LoVo (cell line): Measurements from ENCODE around the gene STUB1.

Source experiments
- DNase-seq: peaks from one replicate; pipeline ENCODE4 v3.0.0-alpha.2; 2016; ENCODE audit warnings: low spot score

Gene STUB1

GRCh38 chr16:694863-695354 lies 14.7 kb downstream of the STUB1 start:
- DNase-seq: no peak

- peak; percentile 84 for DNase-seq
Measured at GRCh38 chr16:695355-696089, 15.3 kb downstream of the STUB1 start.

- no peak for DNase-seq
Measured at GRCh38 chr16:698911-699671, 18.9 kb downstream of the STUB1 start.

- no peak for DNase-seq
Measured at GRCh38 chr16:700684-701584, 20.7 kb downstream of the STUB1 start.

GRCh38 chr16:702341-702740 lies 22.1 kb downstream of the STUB1 start:
- no peak for DNase-seq

- DNase-seq: no peak
Measured at GRCh38 chr16:703406-703805, 23.2 kb downstream of the STUB1 start.

DNA sequence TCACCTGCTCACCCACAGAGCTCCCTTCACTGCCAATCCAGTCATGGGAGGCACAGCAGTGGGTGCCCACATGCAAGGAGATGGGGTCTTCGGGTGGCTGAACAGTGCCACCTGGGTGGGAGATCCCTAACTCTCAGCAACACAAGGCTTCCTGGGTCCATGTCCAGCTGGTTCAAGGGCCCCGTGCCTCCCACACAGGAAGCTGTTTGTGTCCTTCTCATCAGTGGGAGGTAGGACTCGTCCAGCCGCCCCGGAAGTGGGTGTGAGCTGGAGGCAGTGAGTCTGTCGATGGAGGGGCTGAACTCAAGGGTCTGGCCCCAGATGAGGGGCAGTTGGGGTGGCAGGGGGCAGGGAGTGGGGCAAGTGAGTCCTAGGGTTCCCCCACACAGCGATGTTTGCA lies 23.8 kb downstream of the STUB1 start:
- DNase-seq: no peak

DNA sequence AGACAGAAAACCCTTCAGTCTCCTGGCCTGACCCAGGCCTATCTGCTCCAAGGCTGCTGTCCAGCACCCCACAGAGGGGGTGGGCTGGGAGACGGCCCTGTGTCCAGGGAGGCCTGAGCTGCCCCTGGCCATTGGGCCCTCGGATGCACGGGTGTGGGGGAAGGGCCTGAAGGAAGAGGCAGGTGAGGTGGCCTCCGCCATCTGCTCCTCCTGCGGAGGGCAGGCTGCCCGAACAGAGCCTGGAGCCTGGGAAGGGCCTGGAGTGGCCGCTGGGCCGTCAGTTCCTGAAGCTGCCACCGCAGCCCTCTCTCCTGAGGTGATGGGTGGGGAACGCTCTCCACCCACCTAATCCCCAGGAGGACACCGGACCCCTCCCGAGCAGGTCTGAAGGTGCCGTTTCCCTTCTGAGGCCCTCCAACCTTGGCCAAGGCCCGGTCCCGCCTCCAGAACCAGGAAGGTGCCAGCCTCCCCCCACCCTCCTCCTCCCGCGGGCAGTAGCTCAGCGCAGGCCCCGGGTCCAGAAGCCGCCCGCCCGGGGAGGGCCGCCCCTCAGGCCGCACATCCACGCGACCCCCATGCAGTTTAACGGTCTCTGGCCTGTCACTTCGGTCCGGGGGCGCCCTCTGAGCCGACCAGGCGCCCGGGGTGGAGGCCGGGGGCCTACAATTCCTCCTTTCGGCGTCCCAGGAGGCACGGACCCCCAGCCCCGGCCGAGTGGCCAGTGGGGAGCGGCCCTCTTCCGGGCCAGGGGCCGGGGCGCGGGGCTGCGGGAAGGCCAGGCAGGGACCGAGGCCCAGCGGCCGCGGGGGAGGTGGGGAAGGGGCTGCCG lies 24.6 kb downstream of the STUB1 start:
- no peak for DNase-seq

DNA sequence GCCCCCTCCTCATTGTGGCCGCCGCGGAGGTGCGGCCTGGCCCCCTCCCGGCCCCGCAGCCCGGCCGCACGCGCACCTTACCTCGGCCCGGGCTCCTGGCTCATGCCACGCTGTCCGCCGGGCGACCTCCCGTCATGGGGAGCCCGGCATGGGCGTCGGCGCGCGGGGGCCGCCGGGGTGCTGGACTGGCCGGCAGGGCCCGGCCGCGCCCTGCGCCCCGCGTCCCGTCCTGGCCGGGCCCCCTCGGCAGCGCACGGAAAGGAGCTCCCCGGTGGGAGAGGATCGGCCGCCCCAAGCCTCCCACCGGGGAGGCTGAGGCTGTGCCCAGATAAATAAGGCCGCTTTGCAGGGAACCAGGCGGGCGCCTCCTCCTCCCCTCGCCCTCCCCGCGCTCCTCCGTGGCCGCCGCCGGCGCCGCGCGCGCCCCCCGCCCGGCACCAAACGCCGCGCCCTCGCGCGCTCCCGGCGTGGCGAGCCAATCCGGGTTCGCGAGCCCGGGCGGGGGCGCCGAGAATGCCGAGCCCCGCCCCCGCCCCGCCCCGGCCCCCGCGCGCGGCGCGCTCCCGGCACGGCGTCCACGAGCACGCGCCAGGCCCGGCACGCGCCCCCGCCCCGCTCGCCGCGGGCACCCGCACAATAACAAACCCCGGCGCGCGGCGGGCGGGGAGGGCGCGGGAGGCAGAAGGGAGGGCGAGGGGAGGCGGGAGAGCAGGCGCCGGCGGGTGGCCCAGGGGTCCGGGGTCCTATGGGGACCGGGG lies 25.4 kb downstream of the STUB1 start, which contains the start of gene FBXL16:
Gene FBXL16, minus strand, starts transcription at position 371 of the 758 bp plus-strand sequence. CDS start 8,396 bp downstream, outside the sequence.
- no peak for DNase-seq

- no peak for DNase-seq
Measured at GRCh38 chr16:706189-707061, 26.2 kb downstream of the STUB1 start.

GRCh38 chr16:707062-707538 lies 26.9 kb downstream of the STUB1 start:
- no peak for DNase-seq

- no peak for DNase-seq
Measured at GRCh38 chr16:708019-708418, 27.8 kb downstream of the STUB1 start.

DNA sequence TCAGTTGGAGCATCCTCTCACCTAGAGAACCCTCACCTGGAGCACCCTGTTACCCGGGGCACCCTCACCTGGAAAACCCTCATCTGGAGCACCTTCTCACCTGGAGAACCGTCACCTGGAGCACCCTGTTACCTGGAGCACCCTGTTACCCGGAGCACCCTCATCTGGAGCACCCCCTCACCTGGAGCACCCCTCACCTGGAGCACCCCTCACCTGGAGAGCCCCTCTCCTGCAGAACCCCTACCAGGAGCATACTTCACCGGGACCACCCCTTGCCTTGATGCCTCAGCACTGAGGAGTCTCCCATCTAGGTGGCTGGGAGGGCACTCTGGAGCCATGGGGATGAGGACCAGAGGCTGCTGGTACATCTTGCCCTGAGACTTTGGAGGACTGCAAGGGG lies 28.7 kb downstream of the STUB1 start:
- DNase-seq: no peak

DNA sequence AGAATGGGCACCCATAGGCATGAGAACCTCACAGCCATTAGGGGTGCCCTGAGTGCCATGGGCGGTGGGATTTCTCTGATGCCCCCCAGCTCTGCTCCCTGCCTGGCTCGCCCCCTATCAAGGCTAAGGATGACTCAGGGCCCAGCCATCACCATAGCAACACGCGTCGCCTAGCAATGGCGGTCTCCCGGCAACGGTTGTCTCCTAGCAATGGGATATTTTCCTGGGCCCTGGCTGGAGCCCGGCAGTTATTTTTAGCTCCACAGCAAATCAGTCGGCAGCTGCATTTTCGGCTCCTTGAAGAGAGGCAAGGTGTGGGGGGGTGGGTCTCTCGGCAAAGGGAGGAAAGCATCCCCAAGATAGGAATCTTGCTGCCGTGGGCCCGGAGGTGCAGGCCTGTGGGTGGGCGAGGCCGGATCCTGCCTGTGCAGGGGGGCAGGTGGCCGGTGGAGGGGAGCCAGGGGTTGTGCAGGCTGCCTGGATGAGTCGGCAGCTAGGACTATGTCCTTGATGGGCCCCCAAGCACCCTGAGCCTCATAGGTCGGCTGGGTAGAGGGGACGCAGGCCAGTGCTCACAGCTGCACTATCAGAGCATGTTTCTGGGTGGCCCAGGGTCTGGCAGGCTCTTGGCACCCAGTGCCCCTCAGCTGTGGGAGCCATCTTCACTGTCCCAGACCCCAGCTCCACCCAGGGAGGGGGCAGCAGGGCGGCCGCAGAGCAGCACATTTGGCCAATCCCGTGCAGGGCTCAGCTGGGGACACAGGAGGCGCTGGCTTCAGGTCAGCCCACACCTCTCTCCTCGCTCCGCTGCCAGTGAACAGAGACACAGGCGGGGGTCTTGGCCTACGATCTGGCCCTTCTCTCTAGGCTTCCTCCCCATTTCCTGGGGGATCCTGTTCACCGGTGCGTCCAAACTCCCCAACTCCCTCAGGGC lies 29.6 kb downstream of the STUB1 start:
- DNase-seq: no peak

DNA sequence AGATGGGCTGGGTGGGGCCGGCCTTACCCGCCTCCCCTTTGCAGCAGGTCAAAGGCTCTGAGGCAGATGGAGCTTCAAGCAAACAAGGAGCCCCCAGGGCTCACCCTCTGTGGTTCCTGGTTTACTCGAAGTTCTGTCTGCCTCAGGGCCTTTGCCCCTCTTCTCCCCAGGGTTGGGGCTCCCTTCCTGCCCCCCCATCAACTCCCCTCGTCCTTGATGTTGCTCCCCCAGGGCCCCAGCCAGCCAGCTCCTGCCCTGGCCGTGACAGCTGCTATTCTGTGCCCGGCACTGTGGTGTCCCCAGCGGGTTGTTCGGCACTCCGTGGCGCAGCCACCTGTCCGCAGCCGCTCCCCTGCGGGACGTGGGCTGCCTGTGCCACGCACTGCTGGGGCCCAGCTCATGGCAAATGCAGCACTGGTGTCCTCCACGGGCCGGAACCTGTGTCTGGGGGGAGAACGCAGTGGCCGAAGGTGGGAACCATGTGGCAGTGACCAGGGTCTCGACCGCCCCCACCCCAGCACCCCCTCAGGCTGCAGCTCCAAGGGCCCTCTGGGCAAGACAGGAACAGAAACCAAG lies 30.4 kb downstream of the STUB1 start:
- DNase-seq: no peak

GRCh38 chr16:711084-711483 lies 30.9 kb downstream of the STUB1 start:
- no peak for DNase-seq

DNA sequence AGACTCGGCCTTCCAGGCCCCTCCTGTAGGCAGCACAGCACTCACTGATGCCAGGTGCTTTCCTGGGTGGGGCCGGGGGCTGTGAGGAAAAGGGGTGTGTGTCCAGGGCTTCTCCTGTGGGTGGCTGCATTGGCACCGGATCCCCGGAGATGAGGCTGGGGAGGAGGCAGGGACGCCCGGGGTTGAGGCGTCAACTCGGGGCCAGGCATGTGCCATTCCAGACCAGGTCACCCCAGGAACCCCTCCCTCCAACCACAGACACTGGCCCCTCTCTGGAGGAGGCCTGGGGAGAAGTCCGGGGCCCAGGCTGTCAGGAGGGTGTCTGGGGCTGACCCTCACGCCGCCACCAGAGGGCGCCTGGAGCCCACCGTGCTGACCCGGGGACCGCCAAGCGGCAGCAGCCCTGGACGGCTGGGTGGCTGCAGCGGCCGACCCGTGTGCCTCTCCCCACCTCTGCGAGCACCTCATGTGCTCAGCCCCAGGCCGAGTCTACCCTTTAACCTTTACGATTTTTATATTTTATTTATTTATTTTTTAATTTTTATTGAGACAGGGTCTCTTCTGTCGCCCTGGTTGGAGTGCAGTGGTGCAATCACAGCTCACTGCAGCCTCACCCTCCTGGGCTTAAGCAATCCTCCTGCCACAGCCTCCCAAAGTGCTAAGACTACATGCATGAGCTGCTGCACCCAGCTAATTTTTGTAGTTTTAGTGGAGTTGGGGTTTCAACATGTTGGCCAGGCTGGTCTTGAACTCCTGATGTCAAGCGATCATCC lies 31.5 kb downstream of the STUB1 start:
- DNase-seq: peak; percentile 69
